SHP77 treated with DMSO at 0.1 percent for 48 hours (cell line): ENCODE measurements around the gene OPRD1.

Source experiments
- DNase-seq: peaks from one replicate; lab custom pipeline; 2025; lab: John Stamatoyannopoulos, UW

Gene OPRD1

DNA sequence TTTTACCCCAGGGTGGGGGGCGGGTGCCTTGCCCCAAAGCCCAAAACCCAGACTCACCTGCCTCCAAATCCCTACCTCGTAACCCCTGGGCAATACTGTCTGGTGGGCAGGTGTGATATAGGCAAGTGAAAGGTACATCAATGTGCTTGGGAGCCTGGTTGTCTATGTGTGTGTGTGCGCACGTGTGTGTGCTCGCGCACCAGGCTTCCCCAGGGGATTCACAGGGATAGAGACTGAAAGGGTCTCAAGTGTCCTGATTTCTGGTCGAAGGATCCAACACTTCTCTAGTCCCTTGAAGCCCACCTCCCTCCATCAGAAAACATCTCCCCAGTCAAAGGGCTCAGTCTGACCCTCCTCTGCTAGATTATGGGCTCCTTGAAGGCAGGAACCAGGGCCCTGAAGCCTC, 73.5 kb downstream of the OPRD1 start:
- DNase-seq = no peak

DNA sequence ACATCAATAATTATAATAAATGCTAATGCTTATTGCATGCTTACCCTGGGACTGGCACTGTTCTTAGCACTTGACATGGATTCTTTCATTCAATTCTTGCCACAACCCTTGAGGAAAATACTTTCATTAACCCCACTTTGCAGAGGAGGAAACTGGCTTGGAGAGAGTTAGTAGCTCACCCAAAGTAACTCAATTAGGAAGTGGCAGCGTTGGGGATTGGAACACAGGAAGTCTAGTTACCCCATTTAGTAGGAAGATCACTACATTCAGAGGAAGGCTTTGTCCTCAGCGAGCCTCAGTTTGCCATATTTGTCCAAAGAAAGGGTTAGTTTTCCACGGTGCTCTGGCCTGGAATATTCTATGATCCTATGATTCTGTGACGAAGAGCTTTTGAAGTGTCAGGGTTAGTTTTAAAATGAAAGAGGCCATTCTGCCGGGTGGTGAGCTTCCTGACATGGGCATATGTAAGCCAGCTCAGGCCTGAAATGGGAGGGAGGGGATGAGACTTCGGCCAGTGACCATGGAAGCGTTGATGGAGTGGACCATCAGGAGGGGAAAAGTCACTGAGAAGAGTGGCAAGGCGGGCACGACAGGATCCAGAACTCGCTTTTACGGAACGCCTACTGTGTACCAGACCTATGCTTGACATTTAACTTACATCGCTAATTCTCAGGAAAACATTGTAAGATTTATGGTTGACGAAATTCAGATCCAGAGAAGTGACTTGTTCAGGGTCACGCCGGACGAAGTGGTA, 74.2 kb downstream of the OPRD1 start:
- DNase-seq = no peak

DNA sequence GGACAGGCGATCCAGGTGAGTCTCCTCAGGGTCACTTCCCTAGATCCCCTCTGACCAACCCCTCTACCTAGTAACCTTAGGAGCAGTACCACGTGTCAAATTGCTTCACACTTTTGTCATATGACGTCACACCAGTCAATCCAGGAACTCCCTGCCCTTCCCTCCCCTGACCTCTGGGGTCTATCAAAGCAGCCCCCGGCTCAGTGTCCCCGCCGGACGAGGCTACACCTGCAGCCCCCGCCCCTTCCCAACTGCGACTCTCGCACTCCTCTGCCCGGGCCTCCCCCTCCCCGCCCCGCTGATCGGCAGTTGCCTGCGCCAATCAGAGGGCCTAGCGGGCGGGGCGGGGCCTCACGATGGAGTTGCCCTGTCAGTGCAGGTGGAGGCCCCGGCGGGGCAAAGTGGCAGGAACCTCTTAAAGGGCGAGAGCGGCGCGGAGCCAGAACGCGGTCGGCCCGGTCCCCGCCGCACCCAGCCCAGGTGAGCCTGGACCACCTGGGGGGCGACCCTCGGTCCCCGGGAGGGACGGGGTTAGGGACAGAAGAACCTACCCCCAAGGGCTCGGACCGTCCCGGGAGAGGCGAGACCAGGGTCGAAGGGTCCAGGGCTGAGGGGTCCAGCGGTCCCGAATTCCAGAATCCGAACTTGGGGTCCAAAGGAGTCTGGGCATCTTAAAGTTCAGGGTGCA, 74.9 kb downstream of the OPRD1 start:
- DNase-seq = peak; percentile 86

DNA sequence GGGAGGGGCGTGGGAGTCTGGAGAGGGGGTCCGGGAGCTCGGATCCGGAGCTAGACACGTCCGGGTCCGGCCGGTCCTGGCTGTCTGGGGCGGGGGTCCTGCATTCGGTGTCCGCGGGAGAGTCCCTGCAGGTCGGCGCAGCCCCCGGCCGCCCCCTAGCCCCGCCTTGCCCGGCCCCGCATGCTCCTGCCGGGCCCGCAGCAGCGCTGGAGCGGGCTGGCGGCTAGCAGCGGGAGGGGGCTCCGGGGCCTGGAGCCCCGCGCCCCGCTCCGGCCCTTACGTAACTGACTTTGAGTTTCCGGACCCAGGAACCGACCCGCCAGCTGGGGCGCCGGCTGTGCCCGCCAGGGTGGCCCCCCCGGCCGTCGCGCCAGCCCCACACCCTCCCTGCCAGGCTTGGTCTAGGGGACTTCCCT, 75.5 kb downstream of the OPRD1 start:
- DNase-seq = no peak

DNA sequence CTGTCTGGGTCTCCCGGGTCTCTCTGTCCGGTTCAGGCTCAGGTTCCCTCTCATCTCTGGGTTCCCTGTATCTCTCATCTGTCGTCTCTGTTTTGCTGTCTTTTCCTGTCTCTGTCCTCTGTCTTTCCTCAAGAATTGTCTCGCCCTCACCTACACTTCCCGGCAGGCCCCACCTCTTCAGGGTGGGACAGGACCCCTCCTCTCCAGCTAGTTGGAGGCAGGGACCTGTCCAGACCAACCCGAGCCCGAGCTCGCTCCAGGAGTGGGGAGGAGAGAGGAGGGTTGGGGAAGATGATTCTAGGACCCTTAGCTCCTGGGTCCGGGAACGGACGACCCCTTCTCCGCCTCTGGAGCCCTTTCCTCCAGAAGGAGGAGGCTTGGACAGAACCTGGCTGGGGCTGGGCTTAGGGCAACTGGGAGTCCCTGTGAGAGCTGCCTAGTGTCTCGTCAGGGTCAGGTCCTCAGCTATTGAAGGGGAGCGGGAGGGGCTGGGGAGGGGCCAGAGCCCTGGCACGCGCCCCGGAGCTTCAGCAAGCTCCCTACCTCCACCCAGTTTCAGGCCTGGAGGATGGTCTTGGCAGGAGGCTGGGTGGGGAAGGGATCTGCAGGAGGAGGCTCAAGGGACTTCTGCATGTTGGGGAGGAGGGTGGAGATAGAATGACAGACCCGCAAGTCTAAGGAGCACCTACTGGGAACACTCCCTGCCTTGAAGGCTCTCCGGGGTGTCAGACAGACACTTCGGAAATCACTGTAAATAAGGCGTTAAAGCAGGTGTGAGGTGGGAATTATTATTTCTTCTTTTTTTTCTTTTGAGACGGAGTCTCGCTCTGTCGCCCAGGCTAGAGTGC, 76.1 kb downstream of the OPRD1 start:
- DNase-seq = no peak

DNA sequence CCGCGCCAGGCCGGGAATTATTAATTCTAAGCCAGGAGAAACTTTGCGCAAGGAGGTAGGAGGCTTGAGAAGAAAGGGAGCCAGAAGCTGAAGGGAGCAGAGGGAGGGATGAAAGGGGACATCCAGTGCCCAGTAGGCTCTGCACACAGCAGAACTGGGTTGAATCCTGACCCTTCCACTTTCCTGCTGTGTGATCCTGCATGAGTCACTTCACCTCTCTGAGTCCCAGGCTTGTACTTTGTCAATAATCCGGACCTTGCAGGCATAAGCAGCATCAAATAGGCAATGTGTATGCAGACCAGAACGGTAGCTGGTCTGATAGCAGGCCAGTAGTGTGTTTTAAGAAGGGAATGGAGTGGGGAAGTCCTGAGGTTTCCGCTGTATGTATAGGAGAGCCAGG, 76.9 kb downstream of the OPRD1 start:
- DNase-seq = no peak

DNA sequence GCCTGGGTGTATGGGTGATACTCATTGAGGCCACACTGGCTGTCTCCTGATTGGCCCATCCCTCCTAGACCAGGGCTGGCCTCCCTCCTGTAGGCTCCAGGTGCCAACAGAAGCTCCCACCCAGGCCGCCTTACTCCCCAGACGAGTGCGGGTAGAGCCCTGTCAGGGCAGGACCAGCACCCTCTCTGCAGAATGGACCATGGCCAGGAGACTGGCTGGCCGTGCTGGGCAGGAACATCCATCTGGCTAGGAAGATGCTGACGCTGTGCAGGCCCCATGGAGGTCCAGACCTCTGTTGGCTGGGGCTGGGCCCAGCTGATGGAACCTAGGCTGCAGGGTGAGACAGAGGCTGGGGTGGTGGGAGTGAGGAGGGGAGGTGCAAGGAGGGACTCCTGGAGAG, 77.4 kb downstream of the OPRD1 start:
- DNase-seq = no peak

DNA sequence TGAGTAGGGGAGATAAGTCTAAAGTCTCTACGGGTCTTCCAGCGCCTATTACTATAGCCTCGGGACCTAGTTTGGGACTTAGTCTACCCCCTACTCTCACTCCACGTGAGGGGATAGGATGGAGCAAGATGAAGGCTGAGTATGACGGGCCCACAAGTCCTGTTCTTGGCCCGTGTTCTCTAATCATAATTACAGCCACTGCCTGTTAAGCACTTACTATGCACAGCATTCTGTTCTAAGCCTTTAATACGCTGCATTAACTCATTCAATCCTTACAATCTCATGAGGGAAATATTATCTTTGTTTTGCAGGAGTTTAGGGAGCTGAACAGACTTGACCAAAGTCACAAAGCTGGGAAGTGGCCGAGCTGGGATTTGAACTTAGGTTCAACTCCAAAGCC, 78.5 kb downstream of the OPRD1 start:
- no peak for DNase-seq

DNA sequence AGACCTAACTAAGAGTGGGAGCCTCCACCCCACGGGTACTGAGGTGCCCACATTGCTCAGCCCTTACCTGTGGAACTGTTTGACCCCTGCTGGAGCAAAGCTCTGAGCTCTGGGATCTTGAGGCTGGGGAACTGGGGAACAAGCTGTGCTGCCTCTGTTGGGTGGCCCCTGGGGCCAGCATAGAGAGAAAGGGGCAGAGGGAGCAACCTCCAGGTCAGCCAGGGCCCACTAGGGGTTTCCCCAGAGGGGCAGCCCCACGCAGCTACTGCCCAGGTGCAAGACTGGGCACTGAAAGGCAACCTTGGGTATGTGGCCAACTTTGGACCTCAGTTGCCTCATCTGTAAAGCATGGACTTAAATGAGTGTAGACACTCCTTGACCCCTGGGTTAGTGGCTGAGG, 78.9 kb downstream of the OPRD1 start:
- no peak for DNase-seq

DNA sequence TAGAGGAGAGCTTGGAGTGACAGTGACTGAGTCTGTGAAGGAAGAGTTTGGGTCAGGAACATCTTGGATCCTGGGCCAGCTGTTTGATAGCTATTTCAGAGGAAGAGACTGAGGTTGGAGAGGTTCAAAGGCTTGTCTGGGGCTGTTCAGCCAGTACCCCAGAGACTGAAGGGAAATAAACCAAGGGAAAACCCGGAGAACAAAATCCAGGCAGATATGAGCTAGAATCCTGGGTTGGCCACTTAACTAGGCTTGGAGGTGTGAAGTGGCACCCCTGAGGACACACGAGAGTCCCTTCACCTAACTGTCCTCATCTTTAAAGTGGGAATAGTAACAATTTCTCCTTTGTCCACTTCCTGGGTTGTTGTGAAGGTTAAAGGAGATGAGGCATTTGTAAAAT, 79.3 kb downstream of the OPRD1 start:
- DNase-seq = no peak

DNA sequence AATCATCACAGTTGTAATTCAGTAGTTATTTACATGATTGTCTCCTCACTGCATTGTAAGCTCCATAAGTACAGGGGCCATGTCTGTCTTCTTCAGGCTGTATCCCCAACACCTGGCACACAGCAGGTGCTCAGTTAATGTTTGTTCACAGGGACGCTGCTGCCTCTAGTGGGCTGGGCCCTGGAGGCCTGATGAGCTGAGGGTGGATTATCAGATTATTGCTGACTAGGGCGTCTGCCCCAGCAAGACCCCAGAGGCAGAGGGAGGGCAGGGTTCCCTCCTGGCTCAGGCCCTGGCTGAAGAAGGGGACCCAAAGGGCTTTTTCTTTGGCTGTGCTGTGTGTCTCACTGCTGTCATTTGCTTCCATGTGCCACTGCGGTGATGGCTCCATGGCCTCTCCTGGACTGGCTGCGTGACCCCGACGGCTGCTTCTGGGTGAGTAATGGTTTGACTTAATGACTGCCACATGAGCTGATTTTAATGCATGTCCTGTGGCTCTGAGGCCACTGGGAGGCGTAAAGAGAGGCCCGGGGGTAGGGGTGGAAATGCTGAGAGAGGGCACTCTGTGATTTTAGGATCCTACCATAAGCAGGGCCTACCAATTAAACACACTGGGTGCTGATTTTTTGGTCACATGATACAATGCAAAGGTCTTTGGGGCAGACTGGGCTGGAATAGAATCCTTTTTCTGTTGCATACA, 81.6 kb downstream of the OPRD1 start:
- DNase-seq = no peak

DNA sequence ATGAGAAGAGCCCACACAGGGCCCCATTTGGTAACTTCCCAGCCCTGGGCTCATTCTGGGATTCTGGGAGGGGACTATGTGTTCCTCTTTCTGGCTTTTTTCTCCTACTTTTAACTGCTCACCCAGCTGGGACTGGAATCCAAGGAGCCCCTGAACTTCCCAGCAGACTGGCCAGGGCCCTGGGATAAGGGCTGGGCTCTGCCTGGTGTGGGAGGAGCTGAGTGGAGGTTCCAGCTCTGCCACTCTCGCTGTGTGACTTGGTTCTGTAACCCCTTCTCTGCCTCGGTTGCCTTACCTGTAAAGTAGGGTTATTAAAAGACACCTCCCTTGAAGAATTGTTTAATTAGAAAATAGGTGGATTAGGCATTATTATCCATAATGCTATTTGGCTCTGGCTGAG, 82.8 kb downstream of the OPRD1 start:
- DNase-seq = no peak

DNA sequence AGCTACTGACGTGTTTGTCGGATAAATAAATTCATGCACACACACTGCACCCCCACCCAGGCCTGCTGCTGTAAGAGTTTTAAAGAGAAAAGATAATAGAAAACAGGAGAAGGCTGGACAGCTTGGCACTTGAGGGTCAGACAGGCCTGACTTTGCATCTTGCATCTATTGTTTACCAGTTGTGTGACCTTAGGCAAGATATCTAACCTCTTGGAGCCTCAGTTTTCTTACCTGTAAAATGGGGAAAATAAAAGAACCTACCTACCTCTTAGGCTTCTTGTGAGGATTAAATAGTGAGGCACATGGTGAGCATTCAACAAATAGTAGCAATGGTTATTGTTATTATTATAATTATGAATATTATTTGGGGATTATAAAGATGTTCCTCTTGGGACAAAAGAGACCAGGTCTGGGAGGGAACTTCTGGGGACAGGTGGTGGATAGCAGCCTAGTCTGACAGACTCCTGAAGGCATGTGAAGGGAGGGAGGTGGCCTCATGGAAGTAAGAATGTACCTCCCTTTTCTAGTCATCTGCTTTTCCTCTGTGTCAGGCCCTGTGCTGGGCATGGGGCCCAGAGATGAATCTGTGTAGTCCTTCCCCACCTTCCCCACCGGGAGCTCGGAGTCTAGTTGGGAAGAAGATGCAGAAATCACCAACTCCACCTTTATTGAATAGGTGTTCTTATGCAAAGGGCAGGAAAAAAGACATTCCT, 84.1 kb downstream of the OPRD1 start:
- no peak for DNase-seq

DNA sequence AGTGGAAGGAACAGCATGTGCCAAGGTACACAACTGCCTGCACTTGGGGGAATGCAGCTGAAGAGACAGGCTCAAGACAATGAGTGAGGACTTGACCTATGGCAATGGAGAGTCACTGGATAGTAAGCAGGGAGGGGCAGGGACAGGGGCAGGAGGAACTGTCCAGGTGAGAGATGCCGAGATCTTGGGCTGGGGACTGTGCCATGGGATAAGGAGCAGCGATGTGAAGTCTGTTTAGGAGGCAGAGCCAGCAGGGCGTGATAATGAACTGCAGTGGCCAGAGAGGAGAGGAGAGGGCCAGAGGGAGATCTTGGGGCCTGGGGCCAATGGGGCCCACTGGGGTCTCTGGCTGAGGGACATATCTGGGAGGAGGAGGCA, 84.6 kb downstream of the OPRD1 start:
- DNase-seq = no peak

DNA sequence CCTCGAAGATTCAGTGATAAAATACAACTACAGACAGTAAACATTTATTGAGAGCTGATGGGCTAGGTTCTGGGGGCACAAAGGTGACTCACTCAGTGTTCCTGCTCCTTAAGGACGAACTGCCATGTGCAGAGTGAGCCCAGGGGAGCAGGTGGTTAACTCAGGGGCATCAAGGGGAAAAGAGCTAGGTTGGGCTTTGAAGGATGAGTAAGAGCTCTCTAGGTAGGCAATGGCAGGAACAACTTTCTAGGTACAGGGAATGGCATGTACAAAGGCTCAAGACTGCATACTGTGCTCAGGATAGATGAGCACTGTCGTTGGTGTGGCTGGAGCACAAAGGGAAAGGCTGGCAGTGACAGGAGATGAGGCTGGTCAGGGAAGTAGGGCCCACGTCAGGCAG, 85.8 kb downstream of the OPRD1 start:
- no peak for DNase-seq

DNA sequence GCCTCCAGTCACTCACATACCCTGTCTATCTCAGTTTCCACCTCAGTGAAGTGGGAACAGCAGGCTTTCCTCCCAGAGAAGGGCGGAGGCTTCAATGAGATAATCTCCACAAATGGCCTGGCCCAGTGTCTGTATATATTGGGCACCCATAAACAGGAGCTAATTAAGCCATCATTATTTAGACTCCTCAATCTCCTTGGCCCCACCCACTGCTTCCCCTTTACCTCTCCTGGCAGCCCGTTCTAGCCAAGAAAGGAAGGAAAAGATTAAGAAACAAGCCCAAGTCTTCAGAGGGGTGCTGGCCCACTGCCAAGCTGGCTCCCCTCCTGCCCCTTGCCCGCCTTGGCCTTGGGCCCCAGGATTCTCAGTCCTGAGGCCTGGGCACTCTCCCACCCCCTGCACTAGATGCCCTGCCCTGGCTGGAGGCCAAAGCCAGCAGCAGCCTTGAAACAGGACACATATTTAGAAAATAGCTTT, 86.5 kb downstream of the OPRD1 start:
- DNase-seq = no peak

DNA sequence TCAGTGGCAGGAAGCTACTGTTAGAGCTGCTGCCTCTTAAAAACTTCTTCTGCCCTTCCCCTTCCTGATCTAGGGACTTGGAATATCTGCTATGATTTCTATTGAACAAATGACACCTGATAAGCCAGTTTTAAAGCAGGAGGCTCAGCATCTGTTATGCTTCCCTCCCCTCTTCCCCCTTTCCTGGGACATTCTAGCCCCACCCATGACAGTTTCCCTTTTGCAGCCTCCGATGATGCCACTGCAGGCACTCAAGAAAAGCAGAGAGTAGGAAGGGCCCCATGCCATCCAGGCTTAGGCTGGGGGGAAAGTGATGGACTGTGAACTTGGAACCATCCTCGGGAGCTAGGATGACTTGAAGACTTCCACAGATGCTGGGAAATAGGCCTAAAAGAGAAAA, 87.3 kb downstream of the OPRD1 start:
- DNase-seq = no peak

DNA sequence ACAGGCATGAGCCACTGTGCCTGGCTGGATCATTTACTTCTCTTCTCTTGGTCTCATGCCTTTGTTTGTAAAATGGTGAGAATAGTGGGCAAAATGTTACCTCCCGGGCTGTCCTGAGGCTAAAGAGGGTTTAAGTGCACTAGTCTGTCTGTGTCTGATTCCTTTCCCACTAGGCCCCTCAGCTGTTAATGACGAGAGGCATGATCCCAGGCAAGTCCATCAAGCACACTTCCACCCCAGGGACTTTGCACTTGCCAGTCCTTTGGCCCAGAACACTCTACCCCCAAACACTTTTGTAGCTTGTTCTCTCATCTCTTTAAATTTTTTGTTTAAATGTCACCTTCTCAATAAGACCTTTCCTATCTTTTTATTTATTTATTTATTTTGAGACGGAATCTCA, 88.6 kb downstream of the OPRD1 start:
- no peak for DNase-seq

DNA sequence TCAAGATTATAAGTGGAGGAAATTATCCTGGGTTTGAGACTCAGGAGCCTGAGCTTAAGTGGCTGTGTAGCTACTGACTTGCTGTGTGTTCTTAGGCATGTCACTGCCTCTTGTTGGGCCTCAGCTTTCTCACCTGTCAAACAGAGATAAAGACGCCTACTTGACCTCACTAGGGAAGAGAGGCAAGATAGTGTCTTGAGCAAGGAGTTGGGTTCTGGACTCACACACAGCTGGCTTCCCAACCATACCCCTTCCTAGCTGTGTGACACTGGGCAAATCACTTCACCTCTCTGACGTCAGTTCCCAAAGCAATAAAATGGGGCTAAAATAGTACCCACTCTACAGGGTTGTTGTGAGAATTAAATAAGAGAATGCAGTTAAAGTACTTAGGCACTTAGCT, 90.8 kb downstream of the OPRD1 start:
- DNase-seq = no peak

DNA sequence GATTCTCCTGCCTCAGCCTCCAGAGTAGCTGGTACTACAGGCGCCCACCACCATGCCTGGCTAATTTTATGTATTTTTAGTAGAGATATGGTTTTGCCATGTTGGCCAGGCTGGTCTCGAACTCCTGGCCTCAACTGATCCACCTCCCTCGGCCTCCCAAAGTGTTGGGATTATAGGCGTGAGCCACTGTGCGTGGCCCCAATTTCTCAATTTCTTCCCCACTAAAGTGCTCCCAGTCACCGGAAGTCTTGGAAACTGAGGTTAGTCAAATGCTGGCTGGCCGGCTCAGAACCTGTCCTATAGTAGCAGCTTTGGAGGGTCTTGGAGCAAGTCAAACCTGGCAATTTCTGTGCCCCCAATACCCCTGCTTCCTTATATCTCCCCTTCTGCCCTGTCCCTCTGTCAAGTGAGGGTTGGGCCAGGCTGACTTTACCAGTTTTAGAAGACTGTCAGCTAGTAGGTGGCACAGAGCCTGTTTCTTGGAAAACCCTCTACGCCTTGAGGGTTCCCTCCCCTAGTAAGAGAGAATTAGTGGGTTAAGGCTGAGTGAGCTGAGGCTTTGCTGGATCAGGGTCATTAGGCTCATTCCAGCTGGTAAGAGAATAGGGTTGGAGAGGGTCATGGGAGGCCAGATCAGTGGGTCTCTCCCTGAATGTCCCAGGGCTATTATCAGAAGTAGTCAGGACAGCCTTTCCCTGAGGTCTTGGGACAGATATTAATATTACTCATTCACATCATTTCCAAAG, 94.1 kb downstream of the OPRD1 start:
- DNase-seq = no peak

DNA sequence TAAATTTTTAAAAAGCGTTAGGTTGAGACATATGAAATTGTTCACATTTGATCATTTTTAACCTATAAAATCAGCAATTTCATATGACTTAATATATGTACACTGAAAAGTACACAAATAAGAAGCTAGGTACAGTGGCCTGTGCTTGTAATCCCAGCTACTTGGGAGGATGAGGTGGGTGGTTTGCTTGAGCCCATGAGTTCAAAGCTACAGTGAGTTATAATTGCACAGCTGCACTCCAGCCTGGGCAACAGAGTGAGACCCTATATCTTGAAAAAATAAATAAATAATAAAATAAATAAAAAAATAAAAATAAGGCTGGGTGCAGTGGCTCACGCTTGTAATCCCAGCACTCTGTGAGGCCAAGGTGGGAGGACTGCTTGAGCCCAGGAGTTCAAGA, 97.2 kb downstream of the OPRD1 start:
- DNase-seq = no peak
